Upper lobe of left lung (tissue), 4 donors: Measurements from ENCODE around the gene CCDC86.

Experiments
- EP300 ChIP-seq, 4 donors: sonication (generic); formaldehyde crosslinking; IDR thresholded peaks; one replicate each; pipeline ENCODE4 v1.5.1; 2017; ENCODE audit warnings: antibody characterized with exemption in 4 of 4, control low read depth in 2 of 4
- POLR2A ChIP-seq, 4 donors: fragments of 450-650 bp; IDR thresholded peaks; one replicate each; pipeline ENCODE4 v1.5.1; 2016 to 2017; ENCODE audit warnings: antibody characterized with exemption in 4 of 4, mild to moderate bottlenecking in 2 of 4
- TF ChIP-seq, protein P1 (sequence below), 6 experiments: fragments of 450-650 bp in 4 of 6; fragments of 200-600 bp in 2 of 6; sonication (generic) in 2 of 6; IDR thresholded peaks; one replicate each; pipeline ENCODE4 v1.5.1; 2016 to 2019; ENCODE audit warnings: antibody characterized with exemption in 6 of 6

DNA sequence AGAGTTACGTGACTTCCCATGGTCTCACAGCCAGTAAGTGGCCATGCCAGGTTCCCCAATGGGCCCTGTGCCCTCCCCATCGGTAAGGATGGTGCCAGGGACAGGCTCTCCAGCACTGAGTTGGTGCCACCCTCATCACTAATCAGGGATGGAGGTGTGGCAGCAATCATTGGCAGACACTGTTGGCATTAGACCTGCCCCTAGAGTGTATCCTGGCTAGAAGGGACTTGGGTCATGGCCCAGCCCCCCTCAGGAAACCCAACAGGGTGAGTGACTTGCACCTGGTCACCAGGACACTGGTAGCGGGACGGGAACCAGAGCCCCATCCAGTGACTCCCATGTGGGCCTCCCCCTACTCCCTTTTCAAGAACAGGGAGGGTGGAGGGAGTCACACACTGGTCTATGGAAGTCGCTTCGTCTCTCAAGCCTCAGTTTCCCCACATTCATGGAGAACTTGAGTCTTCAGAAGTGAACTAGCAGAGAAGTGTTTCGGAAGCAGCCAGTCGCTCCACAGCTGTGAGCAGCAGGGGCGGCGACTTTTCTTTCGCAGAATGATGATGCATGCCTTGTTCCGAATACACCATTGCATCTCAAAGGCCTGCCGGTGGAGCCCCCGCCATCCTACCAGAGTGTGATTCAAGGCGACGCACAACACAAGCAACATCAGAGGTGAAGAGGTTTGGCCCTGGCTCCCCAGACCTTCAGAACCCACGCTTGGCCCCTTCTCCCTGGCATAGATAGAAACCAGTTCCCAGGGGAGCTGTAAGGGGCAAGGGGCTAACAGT lies 43.9 kb upstream of the CCDC86 start:
- TF ChIP-seq, protein P1, sequence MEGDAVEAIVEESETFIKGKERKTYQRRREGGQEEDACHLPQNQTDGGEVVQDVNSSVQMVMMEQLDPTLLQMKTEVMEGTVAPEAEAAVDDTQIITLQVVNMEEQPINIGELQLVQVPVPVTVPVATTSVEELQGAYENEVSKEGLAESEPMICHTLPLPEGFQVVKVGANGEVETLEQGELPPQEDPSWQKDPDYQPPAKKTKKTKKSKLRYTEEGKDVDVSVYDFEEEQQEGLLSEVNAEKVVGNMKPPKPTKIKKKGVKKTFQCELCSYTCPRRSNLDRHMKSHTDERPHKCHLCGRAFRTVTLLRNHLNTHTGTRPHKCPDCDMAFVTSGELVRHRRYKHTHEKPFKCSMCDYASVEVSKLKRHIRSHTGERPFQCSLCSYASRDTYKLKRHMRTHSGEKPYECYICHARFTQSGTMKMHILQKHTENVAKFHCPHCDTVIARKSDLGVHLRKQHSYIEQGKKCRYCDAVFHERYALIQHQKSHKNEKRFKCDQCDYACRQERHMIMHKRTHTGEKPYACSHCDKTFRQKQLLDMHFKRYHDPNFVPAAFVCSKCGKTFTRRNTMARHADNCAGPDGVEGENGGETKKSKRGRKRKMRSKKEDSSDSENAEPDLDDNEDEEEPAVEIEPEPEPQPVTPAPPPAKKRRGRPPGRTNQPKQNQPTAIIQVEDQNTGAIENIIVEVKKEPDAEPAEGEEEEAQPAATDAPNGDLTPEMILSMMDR (IDR thresholded peaks at IDR 0.05): no peak
- TF ChIP-seq EP300 (IDR thresholded peaks at IDR 0.05): no peak
- TF ChIP-seq POLR2A (IDR thresholded peaks at IDR 0.05): no peak
